Thyroid gland (tissue), 4 donors: Measurements from ENCODE around the gene NEK7. TPM values are rescaled to one million over a fixed set of nuclear protein-coding genes. Genes with fewer than 3 reads are reported as not detected.

Source experiments
- DNase-seq, 2 donors: peaks; one replicate each; pipeline ENCODE4 v3.0.0-alpha.2; 2019
- H3K27ac ChIP-seq, 3 donors: fragments of 200-600 bp; sonication (generic); 1 replicate in 2 of 3; 2 replicates in 1 of 3; pipeline ENCODE4 v1.5.1; 2016 to 2019; ENCODE audit warnings: mild to moderate bottlenecking in 1 of 3, moderate library complexity in 1 of 3
- H3K27me3 ChIP-seq: fragments of 200-600 bp; sonication (generic); one replicate; pipeline ENCODE4 v1.5.1; 2019
- H3K36me3 ChIP-seq, 2 donors: fragments of 200-600 bp; sonication (generic); one replicate each; pipeline ENCODE4 v1.5.1; 2016 to 2019
- H3K4me1 ChIP-seq, 2 donors: fragments of 200-600 bp; sonication (generic); one replicate each; pipeline ENCODE4 v1.5.1; 2017 to 2019
- H3K4me3 ChIP-seq, 3 donors: fragments of 200-600 bp; sonication (generic); replicated peaks in 1 of 3; 1 replicate in 2 of 3; 2 replicates in 1 of 3; pipeline ENCODE4 v1.5.1; 2016; ENCODE audit warnings: mild to moderate bottlenecking in 1 of 3
- H3K9me3 ChIP-seq: fragments of 200-600 bp; sonication (generic); one replicate; pipeline ENCODE4 v1.5.1; 2017
- POLR2A ChIP-seq, 2 donors: fragments of 450-650 bp; IDR thresholded peaks; one replicate each; pipeline ENCODE4 v1.6.1; 2017; ENCODE audit warnings: antibody characterized with exemption in 2 of 2, mild to moderate bottlenecking in 2 of 2, moderate library complexity in 1 of 2
- WGBS, 2 donors: methylation state at CpG; one replicate each; pipeline ENCODE4 v1.1.5; 2017; 5-methylcytosine and 5-hydroxymethylcytosine counted together
- intact Hi-C: fragments of 100-400 bp; cut with DNase I; formaldehyde crosslinking; loops from one replicate; pipeline ENCODE4 v1.15.1; 2023
- total RNA-seq, 4 donors: library from RNA; depleted of rRNA; stranded (reverse); fragments of >200 nt; gene quantifications; one replicate each; pipeline ENCODE4 v1.2.3, GENCODE V29; 2016
- TF ChIP-seq, protein P1 (sequence below), 6 experiments: fragments of 200-600 bp in 3 of 6; fragments of 450-650 bp in 3 of 6; sonication (generic) in 3 of 6; IDR thresholded peaks; one replicate each; pipeline ENCODE4 v1.5.1; 2016 to 2019; ENCODE audit warnings: antibody characterized with exemption in 6 of 6, mild to moderate bottlenecking in 2 of 6, inconsistent platforms in 1 of 6, moderate library complexity in 1 of 6

The NEK7 gene
- total RNA-seq, 4 donors from 2014 or later = 65.6 to 102 (median 77.7) TPM

DNA sequence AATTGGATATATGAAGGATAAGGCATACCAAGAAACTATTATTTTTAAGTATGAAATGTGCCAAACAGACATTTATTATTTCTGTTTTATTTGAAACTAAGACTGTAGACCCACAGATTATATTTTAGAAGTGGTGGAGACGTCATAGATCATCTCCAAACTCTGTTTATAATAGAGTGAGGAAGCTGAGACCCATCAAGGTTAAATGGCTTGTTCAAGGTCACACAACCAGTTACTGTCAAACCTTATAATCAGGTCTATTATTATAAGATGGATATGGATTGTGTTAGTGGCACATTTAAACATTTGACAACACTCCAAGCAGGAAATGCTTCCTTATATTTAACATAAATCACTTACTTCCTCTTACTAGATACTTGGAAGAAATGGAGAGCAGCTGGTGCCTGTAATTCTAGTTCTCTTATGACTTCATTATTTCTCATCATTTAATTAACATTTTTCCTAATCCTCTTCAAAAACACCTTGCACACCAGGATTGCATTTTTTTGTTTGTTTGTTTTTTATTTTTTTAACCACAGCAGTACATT lies 117.0 kb downstream of the NEK7 start:
- no peaks in the 10 kb centered on the region for H3K36me3 ChIP-seq
- no peaks in the 10 kb centered on the region for H3K4me1 ChIP-seq
- intact Hi-C loops = no loop called here
- H3K4me3 ChIP-seq = no peak overlapping the region
- no peak overlapping the region for H3K27ac ChIP-seq
- no peaks in the 10 kb centered on the region for H3K9me3 ChIP-seq
- no peaks in the 10 kb centered on the region for H3K27me3 ChIP-seq
- WGBS, 2 donors = 93 to 94% methylated on average over 1 of the region's 1 CpG
- TF ChIP-seq POLR2A (IDR thresholded peaks at IDR 0.05) = no peak
- TF ChIP-seq, protein P1, sequence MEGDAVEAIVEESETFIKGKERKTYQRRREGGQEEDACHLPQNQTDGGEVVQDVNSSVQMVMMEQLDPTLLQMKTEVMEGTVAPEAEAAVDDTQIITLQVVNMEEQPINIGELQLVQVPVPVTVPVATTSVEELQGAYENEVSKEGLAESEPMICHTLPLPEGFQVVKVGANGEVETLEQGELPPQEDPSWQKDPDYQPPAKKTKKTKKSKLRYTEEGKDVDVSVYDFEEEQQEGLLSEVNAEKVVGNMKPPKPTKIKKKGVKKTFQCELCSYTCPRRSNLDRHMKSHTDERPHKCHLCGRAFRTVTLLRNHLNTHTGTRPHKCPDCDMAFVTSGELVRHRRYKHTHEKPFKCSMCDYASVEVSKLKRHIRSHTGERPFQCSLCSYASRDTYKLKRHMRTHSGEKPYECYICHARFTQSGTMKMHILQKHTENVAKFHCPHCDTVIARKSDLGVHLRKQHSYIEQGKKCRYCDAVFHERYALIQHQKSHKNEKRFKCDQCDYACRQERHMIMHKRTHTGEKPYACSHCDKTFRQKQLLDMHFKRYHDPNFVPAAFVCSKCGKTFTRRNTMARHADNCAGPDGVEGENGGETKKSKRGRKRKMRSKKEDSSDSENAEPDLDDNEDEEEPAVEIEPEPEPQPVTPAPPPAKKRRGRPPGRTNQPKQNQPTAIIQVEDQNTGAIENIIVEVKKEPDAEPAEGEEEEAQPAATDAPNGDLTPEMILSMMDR (IDR thresholded peaks at IDR 0.05) = no peak
- DNase-seq = no peak

DNA sequence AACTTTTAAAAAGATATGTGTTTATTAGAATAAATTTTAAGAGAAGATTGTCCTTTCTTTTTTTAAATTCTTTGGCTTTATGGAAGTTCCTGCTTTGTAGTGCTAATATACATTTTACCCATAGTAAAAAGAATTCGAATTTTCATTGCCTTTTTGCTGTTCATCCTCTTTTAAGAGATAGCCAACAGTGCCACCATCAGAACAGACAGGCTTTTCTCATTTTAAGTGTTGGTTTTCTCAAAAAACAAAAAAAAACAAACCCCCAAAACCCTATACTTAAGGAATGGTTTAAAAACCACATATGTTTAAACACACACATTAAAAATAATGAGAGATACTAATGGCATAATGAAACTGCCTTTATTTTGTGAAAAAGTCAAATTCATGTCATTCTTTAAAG lies 118.8 kb downstream of the NEK7 start:
- Histone ChIP-seq H3K27me3 (no peaks in the 10 kb centered on the region), H3K36me3 (no peaks in the 10 kb centered on the region), H3K9me3 (no peaks in the 10 kb centered on the region), H3K4me3 (no peak overlapping the region), H3K27ac (no peak overlapping the region), H3K4me1 (no peaks in the 10 kb centered on the region)
- intact Hi-C loops = no loop called here
- TF ChIP-seq POLR2A (IDR thresholded peaks at IDR 0.05) = no peak
- TF ChIP-seq, protein P1 (IDR thresholded peaks at IDR 0.05) = no peak
- DNase-seq = no peak
- 78 to 82% methylated on average over 1 of the region's 1 CpG for WGBS, 2 donors

DNA sequence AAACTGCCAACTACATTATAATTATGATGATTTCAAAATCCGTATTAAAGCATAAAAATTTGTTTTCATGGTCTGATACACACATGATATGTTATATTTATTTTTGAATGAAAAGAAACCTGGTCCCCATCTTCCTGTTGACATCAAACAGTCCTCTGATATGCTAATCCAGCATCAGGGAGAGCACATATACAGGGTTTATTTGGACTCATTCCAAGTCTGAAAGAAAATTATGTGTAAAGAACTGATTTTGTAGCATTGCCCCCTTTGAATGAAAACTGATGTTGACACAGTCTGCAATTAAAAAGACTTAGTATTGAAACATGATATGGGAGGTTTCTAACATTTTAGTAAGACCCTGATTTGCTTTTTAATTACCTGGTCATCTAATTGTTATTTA lies 119.4 kb downstream of the NEK7 start:
- H3K4me1 ChIP-seq = no peaks in the 10 kb centered on the region
- no peak for DNase-seq
- H3K27ac ChIP-seq = no peak overlapping the region
- H3K4me3 ChIP-seq = no peak overlapping the region
- no peaks in the 10 kb centered on the region for H3K27me3 ChIP-seq
- TF ChIP-seq POLR2A (IDR thresholded peaks at IDR 0.05) = no peak
- TF ChIP-seq, protein P1 (IDR thresholded peaks at IDR 0.05) = no peak
- H3K9me3 ChIP-seq = no peaks in the 10 kb centered on the region
- intact Hi-C loops = no loop called here
- H3K36me3 ChIP-seq = no peaks in the 10 kb centered on the region
- WGBS, 2 donors = 96% methylated on average over 1 of the region's 1 CpG

DNA sequence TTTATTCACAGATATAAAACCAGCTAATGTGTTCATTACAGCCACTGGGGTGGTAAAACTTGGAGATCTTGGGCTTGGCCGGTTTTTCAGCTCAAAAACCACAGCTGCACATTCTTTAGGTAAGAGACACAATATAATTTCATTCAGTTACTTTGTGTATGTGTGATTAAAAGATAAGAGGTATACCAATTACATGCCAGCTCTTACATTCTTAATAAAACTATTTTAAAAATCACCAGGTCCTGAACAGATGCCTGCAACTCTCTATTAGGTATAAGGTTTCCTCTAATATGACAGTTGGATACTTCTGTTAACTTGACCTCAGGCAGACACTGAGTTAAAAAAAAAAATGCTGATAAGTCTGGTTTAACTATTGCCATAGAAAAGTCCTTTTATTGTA lies 122.1 kb downstream of the NEK7 start:
- no peaks in the 10 kb centered on the region for H3K36me3 ChIP-seq
- H3K27me3 ChIP-seq = no peaks in the 10 kb centered on the region
- no peak for TF ChIP-seq POLR2A (IDR thresholded peaks at IDR 0.05)
- TF ChIP-seq, protein P1 (IDR thresholded peaks at IDR 0.05) = no peak
- no peak overlapping the region for H3K27ac ChIP-seq
- 95 to 97% methylated on average over 1 of the region's 1 CpG for WGBS, 2 donors
- intact Hi-C loops = no loop called here
- no peak overlapping the region for H3K4me3 ChIP-seq
- no peaks in the 10 kb centered on the region for H3K4me1 ChIP-seq
- no peaks in the 10 kb centered on the region for H3K9me3 ChIP-seq
- no peak for DNase-seq

DNA sequence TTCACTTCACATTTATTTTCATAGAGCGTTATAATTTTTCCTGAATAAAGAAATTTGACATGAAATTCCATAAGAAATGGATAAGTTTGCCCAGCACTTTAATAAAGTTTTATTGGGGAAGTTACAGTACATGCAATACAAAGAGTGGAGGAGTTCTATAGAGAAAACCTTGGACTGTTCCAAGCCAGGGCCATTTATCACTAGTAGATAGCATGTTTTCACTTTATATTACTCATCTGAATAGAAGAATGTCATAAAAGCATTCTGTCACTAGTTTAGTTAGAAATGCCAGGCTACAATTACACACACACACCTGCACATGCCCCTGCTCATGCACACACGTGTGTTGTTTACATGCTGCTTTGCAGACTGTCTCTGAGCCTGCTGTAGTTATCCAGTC lies 123.3 kb downstream of the NEK7 start:
- intact Hi-C loops = no loop called here
- 95% methylated on average over 2 of the region's 2 CpGs for WGBS, 2 donors

More for the DNA sequence above, 123.3 kb downstream of the NEK7 start:
- TF ChIP-seq, protein P1 (IDR thresholded peaks at IDR 0.05) = no peak
- TF ChIP-seq POLR2A (IDR thresholded peaks at IDR 0.05) = no peak
- Histone ChIP-seq H3K27me3 (no peaks in the 10 kb centered on the region), H3K27ac (no peak overlapping the region), H3K4me1 (no peaks in the 10 kb centered on the region), H3K9me3 (no peaks in the 10 kb centered on the region), H3K4me3 (no peak overlapping the region), H3K36me3 (no peaks in the 10 kb centered on the region)
- no peak for DNase-seq
